GM18505 (cell line): Measurements from ENCODE around the gene ATAT1.
A peak's percentile ranks its signal among the peaks of the same experiment; 100 is the strongest.

Source experiments
- ATAC-seq: cut with Tn5 transposase; IDR thresholded peaks from one replicate; pipeline ENCODE4 v1.9.1; 2021; ENCODE audit not compliant: unreplicated experiment
- POLR2A ChIP-seq: IDR thresholded peaks from 4 replicates; pipeline ENCODE4 v1.6.1; 2011; ENCODE audit warnings: borderline replicate concordance; ENCODE audit not compliant: insufficient read depth, insufficient read length; ENCODE audit errors: extremely low read depth

Gene ATAT1

GRCh38 chr6:30672445-30673253, 46.0 kb downstream of the ATAT1 start, which contains the start of gene DHX16:
DHX16 (minus strand) TSS chr6:30673006; CDS start chr6:30672841, 165 bp downstream.
- peak; percentile 67 for ATAC-seq
- peak; percentile 81 for TF ChIP-seq POLR2A

GRCh38 chr6:30676660-30677285, 50.1 kb downstream of the ATAT1 start:
- no peak for TF ChIP-seq POLR2A
- ATAC-seq = no peak

GRCh38 chr6:30678964-30679726, 52.5 kb downstream of the ATAT1 start:
- no peak for TF ChIP-seq POLR2A
- no peak for ATAC-seq

- TF ChIP-seq POLR2A = no peak
- no peak for ATAC-seq
These were observed 53.3 kb downstream of the ATAT1 start for GRCh38 chr6:30679765-30680535.

- no peak for ATAC-seq
- no peak for TF ChIP-seq POLR2A
These were observed 55.1 kb downstream of the ATAT1 start for GRCh38 chr6:30681766-30682142.

- ATAC-seq = peak; percentile 32
- peak; percentile 84 for TF ChIP-seq POLR2A
These were observed 55.8 kb downstream of the ATAT1 start for GRCh38 chr6:30682143-30683117.

- ATAC-seq = no peak
- TF ChIP-seq POLR2A = no peak
These were observed 56.7 kb downstream of the ATAT1 start for GRCh38 chr6:30683183-30683979.

GRCh38 chr6:30683980-30684338, 57.3 kb downstream of the ATAT1 start:
- TF ChIP-seq POLR2A = no peak
- no peak for ATAC-seq

- peak; percentile 39 for TF ChIP-seq POLR2A
- no peak for ATAC-seq
These were observed 57.9 kb downstream of the ATAT1 start for GRCh38 chr6:30684386-30685156.

GRCh38 chr6:30685157-30686008, 58.7 kb downstream of the ATAT1 start:
- no peak for ATAC-seq
- TF ChIP-seq POLR2A = peak; percentile 46
